Activated CD4-positive, CD25-positive, alpha-beta regulatory T cell treated with anti-CD3 and anti-CD28 coated beads, Interleukin-2, amount 50 U/mL, for 24 hours (primary cell): ENCODE results near the gene FUZ.
"Not testable (repeated sequence)": the region's sequence is repeated elsewhere in the genome, so short reads cannot be mapped to it uniquely, and the experiment has no call there.

Source experiments
- ATAC-seq, 2 donors: fragments of 150-1000 bp; cut with Tn5 transposase; one replicate each; pipeline ENCODE4 v1.10.0; 2021; ENCODE audit warnings: mild to moderate bottlenecking in 1 of 2, moderate library complexity in 1 of 2

The FUZ gene

GRCh38 chr19:49829721-49830120, 16.6 kb upstream of the FUZ start:
- ATAC-seq = no peak

GRCh38 chr19:49829200-49829599, 16.1 kb upstream of the FUZ start:
- no peak for ATAC-seq

GRCh38 chr19:49827034-49827433, 13.9 kb upstream of the FUZ start:
- ATAC-seq = no peak

- ATAC-seq = no peak
These were observed 11.6 kb upstream of the FUZ start for GRCh38 chr19:49824662-49825061.

- no peak for ATAC-seq
These were observed 10.4 kb upstream of the FUZ start for GRCh38 chr19:49823472-49823871.

- ATAC-seq = no peak
These were observed 7.0 kb upstream of the FUZ start for GRCh38 chr19:49820125-49820524.

- not testable (repeated sequence) for ATAC-seq
These were observed 6.5 kb upstream of the FUZ start for GRCh38 chr19:49819452-49820115.

- no peak for ATAC-seq
These were observed 5.7 kb upstream of the FUZ start for GRCh38 chr19:49818649-49819370.

GRCh38 chr19:49817964-49818648, 5.0 kb upstream of the FUZ start, which contains the start of gene MED25:
Gene MED25, plus strand, starts transcription at chr19:49818289. Its CDS starts 53 bp downstream, at chr19:49818342.
- ATAC-seq = peak; percentile 71 to 77

GRCh38 chr19:49816590-49816989, 3.5 kb upstream of the FUZ start:
- no peak for ATAC-seq

- ATAC-seq = no peak
These were observed 918 bp upstream of the FUZ start for GRCh38 chr19:49814010-49814409.

- ATAC-seq = no peak
These were observed 568 bp downstream of the FUZ start for GRCh38 chr19:49812452-49812996.

GRCh38 chr19:49811328-49811727, 1.8 kb downstream of the FUZ start:
- no peak for ATAC-seq

- ATAC-seq = no peak
These were observed 3.1 kb downstream of the FUZ start for GRCh38 chr19:49809941-49810389.

- peak; percentile 23 to 30 for ATAC-seq
These were observed 3.7 kb downstream of the FUZ start for GRCh38 chr19:49809160-49809940.

GRCh38 chr19:49808711-49809159, 4.4 kb downstream of the FUZ start:
- ATAC-seq = peak; percentile 31 to 37

GRCh38 chr19:49807904-49808675, 5.0 kb downstream of the FUZ start:
- ATAC-seq = no peak

- no peak for ATAC-seq
These were observed 5.8 kb downstream of the FUZ start for GRCh38 chr19:49807058-49807903.

GRCh38 chr19:49806620-49806959, 6.5 kb downstream of the FUZ start:
- no peak for ATAC-seq

GRCh38 chr19:49805822-49806619, 7.1 kb downstream of the FUZ start:
- no peak for ATAC-seq
